ENCODE measurements around the gene EIPR1.

GRCh38 chr2:3411103-3411502, 33.5 kb upstream of the EIPR1 start:
- TF ChIP-seq CTCF (conservative IDR thresholded peaks at IDR 0.05) (no peak), ZFX (IDR thresholded peaks at IDR 0.05) (no peak)
